ENCODE measurements around the gene INO80.

DNA sequence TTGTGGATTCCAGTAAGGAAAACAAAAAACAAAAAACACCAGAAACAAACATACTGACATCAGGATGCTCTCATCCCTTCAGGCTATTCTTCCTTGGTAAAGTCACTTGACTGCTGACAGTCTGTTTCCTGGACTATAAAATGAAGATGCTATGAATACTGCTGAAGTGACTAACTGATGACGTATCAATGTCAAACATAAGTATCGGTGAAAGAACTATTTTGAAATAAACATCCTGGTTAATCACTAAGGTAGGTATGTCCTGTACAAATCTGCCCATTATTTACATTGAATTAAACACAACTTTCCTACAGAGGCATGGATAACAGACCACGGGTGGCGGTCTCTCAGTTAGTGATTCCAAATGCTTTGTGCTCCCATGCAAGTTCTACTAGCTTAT, 116.9 kb downstream of the INO80 start:
- TF ChIP-seq, protein P1, sequence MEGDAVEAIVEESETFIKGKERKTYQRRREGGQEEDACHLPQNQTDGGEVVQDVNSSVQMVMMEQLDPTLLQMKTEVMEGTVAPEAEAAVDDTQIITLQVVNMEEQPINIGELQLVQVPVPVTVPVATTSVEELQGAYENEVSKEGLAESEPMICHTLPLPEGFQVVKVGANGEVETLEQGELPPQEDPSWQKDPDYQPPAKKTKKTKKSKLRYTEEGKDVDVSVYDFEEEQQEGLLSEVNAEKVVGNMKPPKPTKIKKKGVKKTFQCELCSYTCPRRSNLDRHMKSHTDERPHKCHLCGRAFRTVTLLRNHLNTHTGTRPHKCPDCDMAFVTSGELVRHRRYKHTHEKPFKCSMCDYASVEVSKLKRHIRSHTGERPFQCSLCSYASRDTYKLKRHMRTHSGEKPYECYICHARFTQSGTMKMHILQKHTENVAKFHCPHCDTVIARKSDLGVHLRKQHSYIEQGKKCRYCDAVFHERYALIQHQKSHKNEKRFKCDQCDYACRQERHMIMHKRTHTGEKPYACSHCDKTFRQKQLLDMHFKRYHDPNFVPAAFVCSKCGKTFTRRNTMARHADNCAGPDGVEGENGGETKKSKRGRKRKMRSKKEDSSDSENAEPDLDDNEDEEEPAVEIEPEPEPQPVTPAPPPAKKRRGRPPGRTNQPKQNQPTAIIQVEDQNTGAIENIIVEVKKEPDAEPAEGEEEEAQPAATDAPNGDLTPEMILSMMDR (conservative IDR thresholded peaks at IDR 0.05 in 1 of 2, IDR thresholded peaks at IDR 0.05 in 1 of 2; ENCODE audit: low read depth in 1 of 2, low read length in 2 of 2), result no peak
- TF ChIP-seq EZH2 (IDR thresholded peaks at IDR 0.05; ENCODE audit: low read length, missing control alignments), result no peak

Data from fibroblast of lung (primary cell).